Suprapubic skin (tissue), 4 donors: Measurements from ENCODE around the gene DUSP6. TPM values are rescaled to one million over a fixed set of nuclear protein-coding genes. Genes with fewer than 3 reads are reported as not detected.

Experiments used
- DNase-seq, 2 donors: peaks; one replicate each; pipeline ENCODE4 v3.0.0-alpha.2; 2019; ENCODE audit warnings: low spot score in 2 of 2
- H3K27ac ChIP-seq: fragments of 200-600 bp; sonication (generic); one replicate; pipeline ENCODE4 v1.5.1; 2019
- H3K27me3 ChIP-seq: fragments of 200-600 bp; sonication (generic); one replicate; pipeline ENCODE4 v1.5.1; 2019
- H3K36me3 ChIP-seq: fragments of 200-600 bp; sonication (generic); one replicate; pipeline ENCODE4 v1.5.1; 2019
- H3K4me1 ChIP-seq: fragments of 200-600 bp; sonication (generic); one replicate; pipeline ENCODE4 v1.5.1; 2019
- H3K4me3 ChIP-seq: fragments of 200-600 bp; sonication (generic); one replicate; pipeline ENCODE4 v1.5.1; 2019; ENCODE audit warnings: mild to moderate bottlenecking
- H3K9me3 ChIP-seq: fragments of 200-600 bp; sonication (generic); one replicate; pipeline ENCODE4 v1.5.1; 2019
- EP300 ChIP-seq: sonication (generic); formaldehyde crosslinking; IDR thresholded peaks from one replicate; pipeline ENCODE4 v1.6.1; 2017; ENCODE audit warnings: antibody characterized with exemption
- POLR2A ChIP-seq, 2 donors: fragments of 450-650 bp; IDR thresholded peaks; one replicate each; pipeline ENCODE4 v1.6.1; 2017; ENCODE audit warnings: antibody characterized with exemption in 2 of 2, mild to moderate bottlenecking in 2 of 2, moderate library complexity in 2 of 2
- POLR2AphosphoS5 ChIP-seq, 3 donors: sonication (generic); formaldehyde crosslinking; IDR thresholded peaks; one replicate each; pipeline ENCODE4 v1.6.1; 2017; ENCODE audit warnings: antibody characterized with exemption in 3 of 3
- WGBS: methylation state at CpG from one replicate; pipeline ENCODE4 v1.1.5; 2018; 5-methylcytosine and 5-hydroxymethylcytosine counted together
- total RNA-seq, 4 donors: library from RNA; depleted of rRNA; stranded (reverse); fragments of >200 nt; gene quantifications; one replicate each; pipeline ENCODE4 v1.1.0, GENCODE V29; 2016
- TF ChIP-seq, protein P1 (sequence below), 2 donors: fragments of 200-600 bp in 1 of 2; fragments of 450-650 bp in 1 of 2; sonication (generic) in 1 of 2; IDR thresholded peaks; one replicate each; pipeline ENCODE4 v1.5.1; 2016 to 2019; ENCODE audit warnings: antibody characterized with exemption in 2 of 2, mild to moderate bottlenecking in 1 of 2, moderate library complexity in 1 of 2

Gene DUSP6
- total RNA-seq, 4 donors from 2014 or later, result 50.8 to 69.2 (median 59.7) TPM

DNA sequence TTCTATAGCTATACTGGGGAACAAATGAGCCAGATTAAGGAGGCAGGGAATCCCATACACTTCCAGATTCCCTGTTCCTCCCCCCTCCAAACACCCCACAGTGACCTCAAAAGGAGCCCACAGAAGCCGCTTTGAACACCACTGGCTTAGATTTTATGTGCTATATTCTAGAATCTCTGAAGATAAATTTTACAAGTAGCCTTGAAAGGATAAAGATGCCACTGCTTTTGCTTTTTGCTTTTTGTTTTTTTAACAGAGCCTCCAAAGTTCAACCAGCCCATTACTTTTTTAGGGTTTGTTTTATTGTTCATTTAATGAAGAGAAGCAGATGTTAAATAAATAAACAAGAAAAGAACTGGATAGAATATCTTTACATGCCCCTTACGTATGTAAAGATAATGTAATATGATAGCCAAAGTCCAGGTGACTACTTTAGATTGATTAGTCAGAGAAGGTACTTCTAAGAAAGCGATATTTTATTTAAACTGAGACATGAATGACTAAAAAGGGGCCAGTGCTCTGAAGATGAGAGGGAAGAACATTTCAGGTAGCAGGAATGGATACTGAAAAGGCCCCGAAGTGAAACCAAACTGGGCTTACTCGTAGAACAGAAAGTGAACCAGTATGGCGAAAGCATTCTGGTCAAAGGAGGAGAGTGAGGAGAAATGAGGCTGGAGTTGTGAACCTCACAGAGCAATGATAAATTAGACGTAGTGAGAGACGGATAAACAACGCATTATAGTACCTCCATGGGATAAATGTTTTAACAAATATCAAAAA, 44.6 kb downstream of the DUSP6 start:
- Histone ChIP-seq H3K27ac (no peak overlapping the region), H3K9me3 (no peaks in the 10 kb centered on the region), H3K36me3 (no peaks in the 10 kb centered on the region), H3K27me3 (no peaks in the 10 kb centered on the region), H3K4me1 (no peaks in the 10 kb centered on the region), H3K4me3 (no peak overlapping the region)
- DNase-seq, result no peak
- WGBS, result 91% methylated on average over 9 of the region's 9 CpGs
- no peak for TF ChIP-seq POLR2AphosphoS5 (IDR thresholded peaks at IDR 0.05)
- TF ChIP-seq EP300, result no peak
- TF ChIP-seq POLR2A (IDR thresholded peaks at IDR 0.05), result no peak
- TF ChIP-seq, protein P1, sequence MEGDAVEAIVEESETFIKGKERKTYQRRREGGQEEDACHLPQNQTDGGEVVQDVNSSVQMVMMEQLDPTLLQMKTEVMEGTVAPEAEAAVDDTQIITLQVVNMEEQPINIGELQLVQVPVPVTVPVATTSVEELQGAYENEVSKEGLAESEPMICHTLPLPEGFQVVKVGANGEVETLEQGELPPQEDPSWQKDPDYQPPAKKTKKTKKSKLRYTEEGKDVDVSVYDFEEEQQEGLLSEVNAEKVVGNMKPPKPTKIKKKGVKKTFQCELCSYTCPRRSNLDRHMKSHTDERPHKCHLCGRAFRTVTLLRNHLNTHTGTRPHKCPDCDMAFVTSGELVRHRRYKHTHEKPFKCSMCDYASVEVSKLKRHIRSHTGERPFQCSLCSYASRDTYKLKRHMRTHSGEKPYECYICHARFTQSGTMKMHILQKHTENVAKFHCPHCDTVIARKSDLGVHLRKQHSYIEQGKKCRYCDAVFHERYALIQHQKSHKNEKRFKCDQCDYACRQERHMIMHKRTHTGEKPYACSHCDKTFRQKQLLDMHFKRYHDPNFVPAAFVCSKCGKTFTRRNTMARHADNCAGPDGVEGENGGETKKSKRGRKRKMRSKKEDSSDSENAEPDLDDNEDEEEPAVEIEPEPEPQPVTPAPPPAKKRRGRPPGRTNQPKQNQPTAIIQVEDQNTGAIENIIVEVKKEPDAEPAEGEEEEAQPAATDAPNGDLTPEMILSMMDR (IDR thresholded peaks at IDR 0.05), result no peak

DNA sequence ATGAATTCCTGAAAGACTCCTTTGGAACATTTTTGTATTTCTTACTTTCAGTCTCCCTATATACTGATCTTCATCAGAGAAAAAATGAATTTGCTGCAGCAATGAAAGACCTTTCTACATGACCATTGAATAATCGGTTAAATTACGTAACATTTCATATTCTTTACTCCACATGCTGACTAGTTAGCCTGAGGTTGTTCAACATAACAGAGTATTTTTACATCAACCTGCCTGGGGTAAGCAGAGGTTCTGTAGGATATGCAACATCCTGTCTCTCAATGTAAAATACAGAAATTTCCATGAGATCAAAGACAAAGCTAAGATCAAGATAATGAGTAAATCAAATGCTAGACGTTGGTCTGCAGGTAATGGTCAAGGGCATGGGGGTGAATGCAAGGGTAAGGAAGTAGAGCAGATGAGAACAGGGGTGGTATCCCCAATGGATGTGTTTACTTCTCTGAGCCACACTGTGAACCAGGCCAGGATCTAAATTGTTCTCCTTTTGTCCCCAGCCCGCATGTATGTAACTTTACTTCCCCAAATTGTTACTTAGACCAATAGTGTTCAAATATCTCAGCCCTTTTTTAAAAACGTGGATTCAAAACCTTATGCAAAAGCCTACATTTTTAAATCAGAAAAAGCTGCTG, 45.4 kb downstream of the DUSP6 start:
- WGBS, result 71% methylated on average over 5 of the region's 5 CpGs
- no peak for DNase-seq
- H3K9me3 ChIP-seq, result no peaks in the 10 kb centered on the region
- H3K36me3 ChIP-seq, result no peaks in the 10 kb centered on the region
- TF ChIP-seq, protein P1 (IDR thresholded peaks at IDR 0.05), result no peak
- TF ChIP-seq POLR2A (IDR thresholded peaks at IDR 0.05) (no peak), EP300 (no peak), POLR2AphosphoS5 (IDR thresholded peaks at IDR 0.05) (no peak)
- H3K27ac ChIP-seq, result no peak overlapping the region
- no peaks in the 10 kb centered on the region for H3K4me1 ChIP-seq
- H3K4me3 ChIP-seq, result no peak overlapping the region
- no peaks in the 10 kb centered on the region for H3K27me3 ChIP-seq

DNA sequence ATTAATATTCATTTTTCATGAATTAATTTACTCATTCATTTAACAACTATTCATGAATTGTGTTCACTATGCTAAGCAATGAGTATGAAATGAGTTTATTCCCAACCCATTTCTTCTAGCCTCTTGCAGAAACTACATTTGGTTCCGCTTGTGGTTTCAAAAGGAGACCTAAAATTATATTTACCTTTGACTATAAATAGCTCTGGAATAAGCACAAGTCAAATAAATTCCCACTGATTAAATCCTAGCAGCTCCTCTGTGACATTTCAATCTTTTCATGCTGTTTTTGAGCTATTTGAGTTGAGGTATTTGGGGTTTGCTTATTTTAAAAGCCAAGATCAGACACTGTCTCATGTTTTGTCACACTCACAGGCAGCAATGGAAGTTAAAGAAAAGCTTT, 46.9 kb downstream of the DUSP6 start:
- Histone ChIP-seq H3K36me3 (no peaks in the 10 kb centered on the region), H3K4me3 (no peak overlapping the region), H3K9me3 (no peaks in the 10 kb centered on the region), H3K27ac (no peak overlapping the region), H3K27me3 (no peaks in the 10 kb centered on the region), H3K4me1 (no peaks in the 10 kb centered on the region)
- TF ChIP-seq EP300, result no peak
- TF ChIP-seq, protein P1 (IDR thresholded peaks at IDR 0.05), result no peak
- no peak for TF ChIP-seq POLR2A (IDR thresholded peaks at IDR 0.05)
- 74% methylated on average over 1 of the region's 1 CpG for WGBS
- DNase-seq, result no peak

DNA sequence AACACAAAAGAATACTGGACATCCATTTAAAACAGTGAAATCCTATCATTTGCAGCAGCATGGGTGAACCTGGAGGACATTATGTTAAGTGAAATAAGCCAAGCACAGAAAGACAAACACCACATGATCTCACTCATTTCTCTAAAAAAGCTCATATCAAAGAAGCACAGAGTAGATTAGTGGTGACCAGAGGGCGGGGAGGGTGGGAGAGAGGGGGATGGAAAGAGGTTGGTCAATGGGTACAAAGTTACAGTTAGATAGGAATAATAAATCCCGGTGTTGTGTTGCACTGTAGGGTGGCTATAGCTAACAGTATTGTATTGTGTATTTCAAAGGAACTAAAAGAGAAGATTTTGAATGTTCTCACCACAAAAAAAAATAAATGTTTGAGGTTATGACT, 52.4 kb downstream of the DUSP6 start:
- H3K36me3 ChIP-seq, result no peaks in the 10 kb centered on the region
- WGBS, result 44% methylated on average over 2 of the region's 2 CpGs
- no peak for DNase-seq

DNA sequence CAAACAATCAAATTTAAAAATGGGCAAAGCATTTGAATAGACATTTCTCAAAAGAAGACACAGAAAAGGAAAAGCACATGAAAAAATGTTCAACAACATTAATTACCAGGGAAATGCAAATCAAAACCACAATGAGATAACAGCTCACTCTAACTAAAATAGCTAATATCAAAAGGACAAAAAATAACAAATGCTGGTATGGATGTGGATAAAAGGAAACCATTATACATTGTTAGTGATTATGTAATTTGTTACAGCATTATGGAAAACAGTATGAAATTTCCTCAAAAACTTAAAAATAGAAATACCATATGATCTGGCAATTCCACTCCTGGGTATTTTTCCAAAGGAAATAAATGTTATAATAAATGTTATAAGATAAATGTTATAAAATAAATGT, 52.9 kb downstream of the DUSP6 start:
- Histone ChIP-seq H3K27me3 (no peaks in the 10 kb centered on the region), H3K4me3 (no peak overlapping the region), H3K9me3 (no peaks in the 10 kb centered on the region), H3K36me3 (no peaks in the 10 kb centered on the region), H3K27ac (no peak overlapping the region), H3K4me1 (no peaks in the 10 kb centered on the region)
- no peak for DNase-seq
- no peak for TF ChIP-seq POLR2A (IDR thresholded peaks at IDR 0.05)
- TF ChIP-seq, protein P1 (IDR thresholded peaks at IDR 0.05), result no peak
- TF ChIP-seq POLR2AphosphoS5 (IDR thresholded peaks at IDR 0.05), result no peak
- no peak for TF ChIP-seq EP300

More for the DNA sequence above, 52.4 kb downstream of the DUSP6 start:
- H3K27me3 ChIP-seq, result no peaks in the 10 kb centered on the region
- TF ChIP-seq POLR2AphosphoS5 (IDR thresholded peaks at IDR 0.05), result no peak
- no peak overlapping the region for H3K27ac ChIP-seq
- H3K4me1 ChIP-seq, result no peaks in the 10 kb centered on the region
- H3K9me3 ChIP-seq, result no peaks in the 10 kb centered on the region
- H3K4me3 ChIP-seq, result no peak overlapping the region

Other genes with a start within 250 kb of the DUSP6 start
- gene GALNT4, start 172.3 kb upstream of the DUSP6 start, total RNA-seq, result 1 to 10 TPM; 3.9 to 5.6 (median 4.9) TPM
- 10 to 100 TPM; 11.3 to 28.2 (median 13.4) TPM for gene POC1B, start 173.5 kb upstream of the DUSP6 start, total RNA-seq